ENCODE results near the gene P2RX5. TPM values are rescaled to one million over a fixed set of nuclear protein-coding genes. Genes with fewer than 3 reads are reported as not detected.

Gene P2RX5
- total and polyA plus RNA-seq, 2 donors (not counting 3 experiments of a cell fraction or from before 2014, with no cell fraction given): 0.19 to 0.22 TPM

DNA sequence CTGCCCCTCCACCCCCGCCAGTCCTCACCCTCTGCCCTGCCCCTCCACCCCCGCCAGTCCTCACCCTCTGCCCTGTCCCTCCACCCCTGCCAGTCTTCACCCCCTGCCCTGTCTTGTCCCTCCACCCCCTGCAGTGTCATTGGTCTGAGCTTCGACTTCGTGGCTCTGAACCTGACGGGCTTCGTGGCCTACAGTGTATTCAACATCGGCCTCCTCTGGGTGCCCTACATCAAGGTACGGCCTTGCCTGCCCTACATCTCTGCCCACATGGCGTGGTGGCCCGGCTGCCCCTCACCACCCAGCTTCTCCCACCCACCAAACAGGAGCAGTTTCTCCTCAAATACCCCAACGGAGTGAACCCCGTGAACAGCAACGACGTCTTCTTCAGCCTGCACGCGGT is 39.6 kb downstream of the P2RX5 start:
- TF ChIP-seq, protein P1, sequence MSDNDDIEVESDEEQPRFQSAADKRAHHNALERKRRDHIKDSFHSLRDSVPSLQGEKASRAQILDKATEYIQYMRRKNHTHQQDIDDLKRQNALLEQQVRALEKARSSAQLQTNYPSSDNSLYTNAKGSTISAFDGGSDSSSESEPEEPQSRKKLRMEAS (IDR thresholded peaks at IDR 0.05; ENCODE audit: insufficient read depth, insufficient read length): no peak
- TF ChIP-seq POLR2A (IDR thresholded peaks at IDR 0.05; ENCODE audit: low read depth, low read length) (no peak), GATA2 (IDR thresholded peaks at IDR 0.05; ENCODE audit: insufficient read depth, insufficient read length, low read depth, low read length) (no peak), MYC (IDR thresholded peaks at IDR 0.05; ENCODE audit: low read depth, low read length) (no peak), JUN (IDR thresholded peaks at IDR 0.05; ENCODE audit: borderline replicate concordance, insufficient read depth, insufficient read length, low read depth) (no peak), POLR2AphosphoS5 (IDR thresholded peaks at IDR 0.05; ENCODE audit: insufficient read depth, low read depth, low read length) (no peak), FOS (IDR thresholded peaks at IDR 0.05; ENCODE audit: borderline replicate concordance, insufficient read depth, low read length) (no peak)
- TF ChIP-seq, protein P2, sequence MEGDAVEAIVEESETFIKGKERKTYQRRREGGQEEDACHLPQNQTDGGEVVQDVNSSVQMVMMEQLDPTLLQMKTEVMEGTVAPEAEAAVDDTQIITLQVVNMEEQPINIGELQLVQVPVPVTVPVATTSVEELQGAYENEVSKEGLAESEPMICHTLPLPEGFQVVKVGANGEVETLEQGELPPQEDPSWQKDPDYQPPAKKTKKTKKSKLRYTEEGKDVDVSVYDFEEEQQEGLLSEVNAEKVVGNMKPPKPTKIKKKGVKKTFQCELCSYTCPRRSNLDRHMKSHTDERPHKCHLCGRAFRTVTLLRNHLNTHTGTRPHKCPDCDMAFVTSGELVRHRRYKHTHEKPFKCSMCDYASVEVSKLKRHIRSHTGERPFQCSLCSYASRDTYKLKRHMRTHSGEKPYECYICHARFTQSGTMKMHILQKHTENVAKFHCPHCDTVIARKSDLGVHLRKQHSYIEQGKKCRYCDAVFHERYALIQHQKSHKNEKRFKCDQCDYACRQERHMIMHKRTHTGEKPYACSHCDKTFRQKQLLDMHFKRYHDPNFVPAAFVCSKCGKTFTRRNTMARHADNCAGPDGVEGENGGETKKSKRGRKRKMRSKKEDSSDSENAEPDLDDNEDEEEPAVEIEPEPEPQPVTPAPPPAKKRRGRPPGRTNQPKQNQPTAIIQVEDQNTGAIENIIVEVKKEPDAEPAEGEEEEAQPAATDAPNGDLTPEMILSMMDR (IDR thresholded peaks at IDR 0.05; ENCODE audit: extremely low read depth in 1 of 2, insufficient read depth in 1 of 2, low read depth in 1 of 2, low read length in 2 of 2): no peak
- DNase-seq (ENCODE audit: low read depth, low spot score) (no peak), FAIRE-seq (no peak)
- H4K20me1 ChIP-seq (replicated peaks; ENCODE audit: control insufficient read depth, extremely low read depth, insufficient read depth, low read length): no peaks in the 10 kb centered on the region
- no peak overlapping the region for H3K9ac ChIP-seq (replicated peaks; ENCODE audit: extremely low read depth, insufficient read depth, low read length)
- H3K4me2 ChIP-seq (ENCODE audit: insufficient read depth, low read length): no peak overlapping the region
- H3K27ac ChIP-seq (ENCODE audit: insufficient read depth, low read depth, low read length): no peak overlapping the region
- H3K9me3 ChIP-seq (replicated peaks; ENCODE audit: control insufficient read depth, insufficient read depth, low read length): no peaks in the 10 kb centered on the region
- no TSS peak for BruUV-seq (replicated peaks)
- POLR2A ChIA-PET: interaction anchor here (4.2 kb wide), 1 partner anchor 11 kb away, joined by 17 read pairs; the partner anchor contains the start of genes EMC6 and TAX1BP3
- peaks cover 6% of the 10 kb centered on the region for H3K4me1 ChIP-seq (ENCODE audit: control insufficient read depth, extremely low read depth, insufficient read depth, low read length)
- H3K36me3 ChIP-seq (ENCODE audit: control insufficient read depth in 2 of 2, extremely low read depth in 1 of 2, insufficient read depth in 2 of 2, low read length in 2 of 2): no peaks in the 10 kb centered on the region
- CTCF ChIA-PET: no interaction called here
- dilution Hi-C loops (cut with MboI; ENCODE audit: extremely low pct_ligation_motif_present, low sequenced_read_pairs) (no loop called here), intact Hi-C loops (cut with micrococcal nuclease) (no loop called here)
- no peak overlapping the region for H2AFZ ChIP-seq (ENCODE audit: low read depth, low read length)
- H3K9me1 ChIP-seq (replicated peaks; ENCODE audit: control insufficient read depth, extremely low read depth, insufficient read depth, low read length): no peaks in the 10 kb centered on the region
- H3K79me2 ChIP-seq (ENCODE audit: control insufficient read depth, insufficient read depth, low read length): no peaks in the 10 kb centered on the region
- H3K27me3 ChIP-seq (ENCODE audit: control insufficient read depth in 2 of 2, insufficient read depth in 2 of 2, low read length in 2 of 2): no peaks in the 10 kb centered on the region
- no peak overlapping the region for H3K4me3 ChIP-seq (replicated peaks in 1 of 3; ENCODE audit: insufficient read depth in 1 of 3, low read depth in 1 of 3, low read length in 3 of 3)

All from endothelial cell of umbilical vein (primary cell).